ENCODE measurements around the gene MAD1L1. TPM values are rescaled to one million over a fixed set of nuclear protein-coding genes. Genes with fewer than 3 reads are reported as not detected.

MAD1L1 gene
- total and polyA plus RNA-seq, 2 experiments from 2014 or later: 38.2 to 69.8 TPM

- Histone ChIP-seq H3F3A (ENCODE audit: insufficient read depth) (no peaks in the 10 kb centered on the region), H3K9me2 (ENCODE audit: insufficient read depth) (no peaks in the 10 kb centered on the region), H3K27ac (no peak overlapping the region), H3K27me3 (replicated peaks; ENCODE audit: insufficient read depth) (no peaks in the 10 kb centered on the region), H3K9ac (no peak overlapping the region), H3K4me3 (no peak overlapping the region), H3K4me1 (ENCODE audit: insufficient read depth) (peaks cover 5% of the 10 kb centered on the region), H3K9me3 (ENCODE audit: low read depth) (no peaks in the 10 kb centered on the region), H4K20me1 (ENCODE audit: insufficient read depth) (no peaks in the 10 kb centered on the region), H3K36me3 (ENCODE audit: low read depth) (no peaks in the 10 kb centered on the region), H3K4me2 (ENCODE audit: unreplicated experiment) (no peak overlapping the region), H3K79me2 (ENCODE audit: insufficient read depth) (no peaks in the 10 kb centered on the region), H2AFZ (no peak overlapping the region)
- DNase-seq: no peak
- in situ Hi-C loops (cut with MboI): no loop called here
- TF ChIP-seq EZH2 (IDR thresholded peaks at IDR 0.05; ENCODE audit: insufficient read depth, poor library complexity, severe bottlenecking): no peak
- TF ChIP-seq EZH2phosphoT487 (IDR thresholded peaks at IDR 0.05; ENCODE audit: insufficient read depth, low read depth): no peak
- 91 to 93% methylated on average over 36 to 37 of the region's 37 CpGs for WGBS, 2 experiments (ENCODE audit: low coverage in 1 of 2, low lambda C conversion rate in 2 of 2, missing lambda C conversion rate in 2 of 2)
Measured at GRCh38 chr7:2120841-2121830, 111.6 kb downstream of the MAD1L1 start.

- Histone ChIP-seq H3K4me1 (ENCODE audit: insufficient read depth) (peaks cover 9% of the 10 kb centered on the region), H3K9ac (no peak overlapping the region), H3K27me3 (replicated peaks; ENCODE audit: insufficient read depth) (no peaks in the 10 kb centered on the region), H3K27ac (no peak overlapping the region), H3F3A (ENCODE audit: insufficient read depth) (no peaks in the 10 kb centered on the region), H3K79me2 (ENCODE audit: insufficient read depth) (no peaks in the 10 kb centered on the region), H3K4me2 (ENCODE audit: unreplicated experiment) (no peak overlapping the region), H4K20me1 (ENCODE audit: insufficient read depth) (no peaks in the 10 kb centered on the region), H3K4me3 (no peak overlapping the region), H3K9me2 (ENCODE audit: insufficient read depth) (no peaks in the 10 kb centered on the region), H3K9me3 (ENCODE audit: low read depth) (no peaks in the 10 kb centered on the region), H2AFZ (no peak overlapping the region), H3K36me3 (ENCODE audit: low read depth) (no peaks in the 10 kb centered on the region)
- no peak for DNase-seq
- in situ Hi-C loops (cut with MboI): no loop called here
- TF ChIP-seq EZH2phosphoT487 (IDR thresholded peaks at IDR 0.05; ENCODE audit: insufficient read depth, low read depth) (no peak), EZH2 (IDR thresholded peaks at IDR 0.05; ENCODE audit: insufficient read depth, poor library complexity, severe bottlenecking) (no peak)
- WGBS, 2 experiments (ENCODE audit: low coverage in 1 of 2, low lambda C conversion rate in 2 of 2, missing lambda C conversion rate in 2 of 2): 79 to 81% methylated on average over 12 of the region's 12 CpGs
Measured at GRCh38 chr7:2120251-2120660, 112.5 kb downstream of the MAD1L1 start.

GRCh38 chr7:2118630-2119190 is 114.0 kb downstream of the MAD1L1 start:
- DNase-seq: no peak
- Histone ChIP-seq H2AFZ (no peak overlapping the region), H3K9me2 (ENCODE audit: insufficient read depth) (no peaks in the 10 kb centered on the region), H4K20me1 (ENCODE audit: insufficient read depth) (no peaks in the 10 kb centered on the region), H3K4me3 (no peak overlapping the region), H3F3A (ENCODE audit: insufficient read depth) (0 out of 2 replicates have a peak, but pooled peaks cover 1% of the 10 kb centered on the region), H3K4me2 (ENCODE audit: unreplicated experiment) (no peak overlapping the region), H3K27ac (no peak overlapping the region), H3K9me3 (ENCODE audit: low read depth) (no peaks in the 10 kb centered on the region), H3K36me3 (ENCODE audit: low read depth) (no peaks in the 10 kb centered on the region), H3K9ac (no peak overlapping the region), H3K79me2 (ENCODE audit: insufficient read depth) (no peaks in the 10 kb centered on the region; the same call in 1 of the 2 replicates), H3K27me3 (replicated peaks; ENCODE audit: insufficient read depth) (no peaks in the 10 kb centered on the region), H3K4me1 (ENCODE audit: insufficient read depth) (peaks cover 15% of the 10 kb centered on the region)
- TF ChIP-seq EZH2phosphoT487 (IDR thresholded peaks at IDR 0.05; ENCODE audit: insufficient read depth, low read depth): no peak
- TF ChIP-seq EZH2 (IDR thresholded peaks at IDR 0.05; ENCODE audit: insufficient read depth, poor library complexity, severe bottlenecking): no peak
- WGBS, 2 experiments (ENCODE audit: low coverage in 1 of 2, low lambda C conversion rate in 2 of 2, missing lambda C conversion rate in 2 of 2): 92 to 98% methylated on average over 25 of the region's 25 CpGs
- in situ Hi-C loops (cut with MboI): no loop called here

- no peaks in the 10 kb centered on the region for H3K9me3 ChIP-seq (ENCODE audit: low read depth)
- no peaks in the 10 kb centered on the region for H4K20me1 ChIP-seq (ENCODE audit: insufficient read depth)
- H3K9me2 ChIP-seq (ENCODE audit: insufficient read depth): no peaks in the 10 kb centered on the region
- in situ Hi-C loops (cut with MboI): no loop called here
- H2AFZ ChIP-seq: no peak overlapping the region
- TF ChIP-seq EZH2 (IDR thresholded peaks at IDR 0.05; ENCODE audit: insufficient read depth, poor library complexity, severe bottlenecking) (no peak), EZH2phosphoT487 (IDR thresholded peaks at IDR 0.05; ENCODE audit: insufficient read depth, low read depth) (no peak)
- no peaks in the 10 kb centered on the region for H3K36me3 ChIP-seq (ENCODE audit: low read depth)
- H3K4me2 ChIP-seq (ENCODE audit: unreplicated experiment): no peak overlapping the region
- peaks cover 20% of the 10 kb centered on the region for H3K4me1 ChIP-seq (ENCODE audit: insufficient read depth)
- no peaks in the 10 kb centered on the region for H3K27me3 ChIP-seq (replicated peaks; ENCODE audit: insufficient read depth)
- no peak overlapping the region for H3K4me3 ChIP-seq
- no peak for DNase-seq
- H3K9ac ChIP-seq: no peak overlapping the region
- 0 out of 2 replicates have a peak, but pooled peaks cover 4% of the 10 kb centered on the region for H3F3A ChIP-seq (ENCODE audit: insufficient read depth)
- H3K79me2 ChIP-seq (ENCODE audit: insufficient read depth): no peaks in the 10 kb centered on the region; the same call in 1 of the 2 replicates
- H3K27ac ChIP-seq: no peak overlapping the region
- 93 to 94% methylated on average over 11 of the region's 11 CpGs for WGBS, 2 experiments (ENCODE audit: low coverage in 1 of 2, low lambda C conversion rate in 2 of 2, missing lambda C conversion rate in 2 of 2)
Measured at GRCh38 chr7:2118056-2118455, 114.7 kb downstream of the MAD1L1 start.
